Right lobe of liver (tissue), 4 donors: Measurements from ENCODE around the gene DRAM1.

Source experiments
- POLR2A ChIP-seq: fragments of 450-650 bp; IDR thresholded peaks from one replicate; pipeline ENCODE4 v1.6.1; 2017; ENCODE audit warnings: antibody characterized with exemption, mild to moderate bottlenecking
- TF ChIP-seq, protein P1 (sequence below), 4 donors: fragments of 200-600 bp in 3 of 4; fragments of 450-650 bp in 1 of 4; IDR thresholded peaks; one replicate each; pipeline versions ENCODE4 v1.5.1 to v1.8.0; 2016 to 2022; ENCODE audit warnings: antibody characterized with exemption in 4 of 4, mild to moderate bottlenecking in 2 of 4
- donor health status: DM: no; HTN: no; CAD: no.
- donor health status: DM: no; HTN: no; CAD: no.
- donor health status: DM: no; HTN: yes; CAD: no.

- no peak for TF ChIP-seq POLR2A
- TF ChIP-seq, protein P1, sequence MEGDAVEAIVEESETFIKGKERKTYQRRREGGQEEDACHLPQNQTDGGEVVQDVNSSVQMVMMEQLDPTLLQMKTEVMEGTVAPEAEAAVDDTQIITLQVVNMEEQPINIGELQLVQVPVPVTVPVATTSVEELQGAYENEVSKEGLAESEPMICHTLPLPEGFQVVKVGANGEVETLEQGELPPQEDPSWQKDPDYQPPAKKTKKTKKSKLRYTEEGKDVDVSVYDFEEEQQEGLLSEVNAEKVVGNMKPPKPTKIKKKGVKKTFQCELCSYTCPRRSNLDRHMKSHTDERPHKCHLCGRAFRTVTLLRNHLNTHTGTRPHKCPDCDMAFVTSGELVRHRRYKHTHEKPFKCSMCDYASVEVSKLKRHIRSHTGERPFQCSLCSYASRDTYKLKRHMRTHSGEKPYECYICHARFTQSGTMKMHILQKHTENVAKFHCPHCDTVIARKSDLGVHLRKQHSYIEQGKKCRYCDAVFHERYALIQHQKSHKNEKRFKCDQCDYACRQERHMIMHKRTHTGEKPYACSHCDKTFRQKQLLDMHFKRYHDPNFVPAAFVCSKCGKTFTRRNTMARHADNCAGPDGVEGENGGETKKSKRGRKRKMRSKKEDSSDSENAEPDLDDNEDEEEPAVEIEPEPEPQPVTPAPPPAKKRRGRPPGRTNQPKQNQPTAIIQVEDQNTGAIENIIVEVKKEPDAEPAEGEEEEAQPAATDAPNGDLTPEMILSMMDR (IDR thresholded peaks at IDR 0.05), result no peak
Observed at GRCh38 chr12:101859664-101860607, 17.4 kb upstream of the DRAM1 start.
